GM18498 (cell line): ENCODE results near the gene HERC6.
"Not testable (repeated sequence)": the region's sequence is repeated elsewhere in the genome, so short reads cannot be mapped to it uniquely, and the experiment has no call there.

ENCODE experiments used
- ATAC-seq: cut with Tn5 transposase; IDR thresholded peaks from one replicate; pipeline ENCODE4 v1.9.1; 2021; ENCODE audit warnings: mild to moderate bottlenecking, moderate library complexity; ENCODE audit not compliant: unreplicated experiment

HERC6 gene

DNA sequence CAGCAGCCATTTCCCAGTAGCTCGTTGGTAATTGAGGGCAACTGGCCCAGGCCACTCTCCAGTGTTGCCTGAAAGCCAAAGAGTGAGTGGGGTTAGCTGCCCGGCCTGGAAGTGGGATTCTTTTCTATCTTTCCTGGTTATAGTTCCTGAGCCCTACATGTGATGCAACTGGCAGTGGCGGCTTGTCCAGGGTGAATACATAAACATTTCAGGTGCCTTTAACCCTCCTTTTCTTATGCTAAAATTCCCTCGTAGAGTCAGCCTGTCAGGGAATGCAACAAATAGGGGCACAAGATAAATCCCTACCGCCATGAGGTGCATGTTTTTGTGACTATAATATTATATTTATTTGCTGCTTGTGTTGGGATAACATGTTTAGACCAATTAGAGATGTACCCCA is 64.8 kb downstream of the HERC6 start:
- no peak for ATAC-seq

GRCh38 chr4:88445252-88445651 is 66.6 kb downstream of the HERC6 start:
- no peak for ATAC-seq

- ATAC-seq: no peak
These were observed 67.5 kb downstream of the HERC6 start for GRCh38 chr4:88446124-88446523.

GRCh38 chr4:88447371-88448095 is 68.9 kb downstream of the HERC6 start:
- ATAC-seq: no peak

GRCh38 chr4:88448211-88448765 is 69.6 kb downstream of the HERC6 start:
- not testable (repeated sequence) for ATAC-seq

DNA sequence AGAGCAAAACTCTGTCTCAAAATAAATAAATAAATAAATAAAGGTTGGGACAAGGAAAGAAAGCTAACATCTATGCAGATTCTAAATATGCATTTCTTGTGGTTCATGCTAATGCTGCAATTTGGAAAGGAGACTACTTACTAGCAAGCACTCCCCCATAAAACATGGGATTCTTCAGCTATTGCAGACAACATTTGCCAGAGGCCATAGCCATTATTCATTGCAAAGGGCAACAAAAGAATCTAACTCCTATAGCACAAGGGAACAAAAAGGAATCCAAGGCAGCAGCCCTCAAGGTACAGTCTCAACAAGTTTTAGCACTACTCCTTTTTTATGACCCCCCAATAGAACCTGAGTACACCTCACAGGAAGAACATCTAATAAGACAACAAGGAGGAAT is 70.2 kb downstream of the HERC6 start:
- ATAC-seq: no peak

DNA sequence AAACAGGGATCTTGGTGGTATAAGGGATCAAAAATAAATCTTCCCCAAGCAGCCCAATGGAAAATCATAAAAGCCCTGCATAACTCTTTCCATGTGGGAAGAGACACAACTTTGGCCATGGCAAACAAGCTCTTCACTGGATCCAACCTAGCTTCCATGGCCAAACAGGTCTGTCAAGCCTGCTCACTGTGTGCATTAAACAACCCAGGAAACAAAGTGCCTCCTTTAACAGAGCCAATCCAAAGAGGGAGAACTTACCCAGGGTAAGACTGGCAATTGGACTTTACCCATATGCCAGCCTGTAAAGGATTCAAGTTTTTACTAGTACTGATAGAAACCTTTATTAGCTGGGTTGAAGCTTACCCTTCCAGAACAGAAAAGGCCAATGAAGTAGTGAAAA is 70.6 kb downstream of the HERC6 start:
- ATAC-seq: no peak

- ATAC-seq: no peak
These were observed 72.6 kb downstream of the HERC6 start for GRCh38 chr4:88451205-88451604.

DNA sequence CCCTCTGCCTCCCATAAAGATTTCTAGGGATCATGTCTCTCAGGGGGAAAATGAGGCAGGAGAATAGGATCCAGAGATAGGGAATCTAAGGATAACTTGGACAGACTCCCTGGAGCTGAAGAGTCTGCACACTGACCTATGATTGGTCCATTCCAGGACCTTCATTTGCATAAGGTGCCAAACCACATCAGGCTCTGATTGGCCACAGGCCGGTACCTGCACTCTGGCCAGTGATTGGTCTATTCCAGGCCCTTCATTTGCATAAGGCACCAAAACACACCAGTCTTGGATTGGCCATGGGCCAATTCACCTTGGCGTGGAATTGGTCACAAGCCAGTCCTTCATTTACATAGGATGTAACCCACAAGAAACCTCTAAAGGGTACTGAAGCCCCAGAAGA is 74.3 kb downstream of the HERC6 start:
- no peak for ATAC-seq

- peak; percentile 93 for ATAC-seq
These were observed 78.1 kb downstream of the HERC6 start, which contains the start of gene HERC5 for GRCh38 chr4:88456670-88457306. Gene HERC5, plus strand, starts transcription at chr4:88457119. Its CDS starts 151 bp downstream, at chr4:88457270.

GRCh38 chr4:88457307-88458103 is 78.9 kb downstream of the HERC6 start:
- peak; percentile 51 for ATAC-seq

GRCh38 chr4:88458104-88458740 is 79.6 kb downstream of the HERC6 start:
- ATAC-seq: no peak

GRCh38 chr4:88465653-88466192 is 87.1 kb downstream of the HERC6 start:
- ATAC-seq: no peak

GRCh38 chr4:88467392-88467791 is 88.7 kb downstream of the HERC6 start:
- no peak for ATAC-seq

GRCh38 chr4:88477229-88477860 is 98.7 kb downstream of the HERC6 start:
- ATAC-seq: no peak

GRCh38 chr4:88478247-88478646 is 99.6 kb downstream of the HERC6 start:
- ATAC-seq: no peak

DNA sequence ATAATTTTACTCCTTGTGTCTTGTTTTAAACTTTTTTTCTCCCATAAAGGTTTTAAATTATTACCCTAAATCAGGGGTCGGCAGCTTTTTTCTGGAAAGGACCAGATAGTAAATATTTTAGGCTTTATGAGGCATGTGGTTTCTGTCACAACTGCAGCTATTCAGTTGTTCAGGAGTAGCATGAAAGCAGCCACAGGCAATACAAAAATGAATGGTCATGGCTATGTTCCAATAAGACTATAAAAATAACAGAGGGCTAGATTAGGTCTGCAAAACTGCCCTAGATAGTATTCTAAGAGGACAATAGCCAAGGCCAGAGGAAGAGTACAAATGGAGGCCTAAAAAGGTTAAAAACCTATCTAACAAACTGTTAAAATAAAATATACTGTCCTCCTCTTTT is 102.9 kb downstream of the HERC6 start:
- ATAC-seq: no peak

GRCh38 chr4:88489100-88489761 is 110.6 kb downstream of the HERC6 start:
- no peak for ATAC-seq
